Esophagus muscularis mucosa (tissue), 3 donors: Measurements from ENCODE around the gene SOX30.
"Not testable (repeated sequence)": the region's sequence is repeated elsewhere in the genome, so short reads cannot be mapped to it uniquely, and the experiment has no call there.

Experiments
- EP300 ChIP-seq: sonication (generic); formaldehyde crosslinking; IDR thresholded peaks from one replicate; pipeline ENCODE4 v1.6.1; 2017; ENCODE audit warnings: antibody characterized with exemption
- POLR2A ChIP-seq: fragments of 450-650 bp; IDR thresholded peaks from one replicate; pipeline ENCODE4 v1.6.1; 2017; ENCODE audit warnings: antibody characterized with exemption, moderate library complexity, mild to moderate bottlenecking, low read depth
- POLR2AphosphoS5 ChIP-seq, 2 donors: sonication (generic); formaldehyde crosslinking; IDR thresholded peaks; one replicate each; pipeline ENCODE4 v1.6.1; 2017; ENCODE audit warnings: antibody characterized with exemption in 2 of 2

- not testable (repeated sequence) for TF ChIP-seq POLR2AphosphoS5 (IDR thresholded peaks at IDR 0.05); EP300; POLR2A
These were observed 46.4 kb upstream of the SOX30 start for GRCh38 chr5:157698674-157699073.
